Adipocyte (in vitro differentiated cells): Measurements from ENCODE around the gene ARMH3.
"Not testable (repeated sequence)": the region's sequence is repeated elsewhere in the genome, so short reads cannot be mapped to it uniquely, and the experiment has no call there.

Source experiments
- DNase-seq: peaks from one replicate; pipeline ENCODE4 v3.0.0-alpha.2; 2015; ENCODE audit warnings: low read depth
- H3K27me3 ChIP-seq: replicated peaks from 2 replicates; pipeline ENCODE4 v1.7.0; 2013; ENCODE audit warnings: mild to moderate bottlenecking, low read length, moderate library complexity; ENCODE audit not compliant: control insufficient read depth, insufficient read depth
- H3K36me3 ChIP-seq: 2 replicates; pipeline ENCODE4 v1.7.0; 2013; ENCODE audit warnings: low read length, mild to moderate bottlenecking, moderate library complexity; ENCODE audit not compliant: control insufficient read depth, insufficient read depth, severe bottlenecking
- H3K4me1 ChIP-seq: 2 replicates; pipeline ENCODE4 v1.7.0; 2013; ENCODE audit warnings: mild to moderate bottlenecking, low read length, moderate library complexity; ENCODE audit not compliant: control insufficient read depth, insufficient read depth
- H3K4me3 ChIP-seq: 2 replicates; pipeline ENCODE4 v1.7.0; 2013; ENCODE audit warnings: mild to moderate bottlenecking, low read length, moderate library complexity
- H3K9ac ChIP-seq: 2 replicates; pipeline ENCODE4 v1.7.0; 2013; ENCODE audit warnings: mild to moderate bottlenecking, low read length, moderate library complexity
- H3K9me3 ChIP-seq: 2 replicates; pipeline ENCODE4 v1.7.0; 2013; ENCODE audit warnings: mild to moderate bottlenecking, low read length, moderate library complexity; ENCODE audit not compliant: control insufficient read depth

ARMH3 gene

DNA sequence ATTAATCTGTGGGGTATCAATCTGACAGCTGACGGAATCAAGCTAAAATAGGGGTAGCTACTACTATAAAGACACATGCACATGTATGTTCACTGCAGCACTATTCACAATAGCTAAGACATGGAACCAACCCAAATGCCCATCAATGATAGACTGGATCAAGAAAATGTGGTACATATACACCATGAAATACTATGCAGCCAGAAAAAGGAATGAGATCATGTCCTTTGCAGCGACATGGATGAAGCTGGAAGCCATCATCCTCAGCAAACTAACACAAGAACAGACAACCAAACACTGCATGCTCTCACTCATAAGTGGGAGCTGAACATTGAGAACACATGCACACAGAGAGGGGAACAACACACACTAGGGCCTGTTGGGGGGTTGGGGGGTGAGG is 75.3 kb downstream of the ARMH3 start:
- H3K4me1 ChIP-seq, H3K4me3 ChIP-seq, DNase-seq, H3K9ac ChIP-seq, H3K9me3 ChIP-seq, H3K27me3 ChIP-seq: not testable (repeated sequence)
- peaks cover 17% of the 10 kb centered on the region for H3K36me3 ChIP-seq

DNA sequence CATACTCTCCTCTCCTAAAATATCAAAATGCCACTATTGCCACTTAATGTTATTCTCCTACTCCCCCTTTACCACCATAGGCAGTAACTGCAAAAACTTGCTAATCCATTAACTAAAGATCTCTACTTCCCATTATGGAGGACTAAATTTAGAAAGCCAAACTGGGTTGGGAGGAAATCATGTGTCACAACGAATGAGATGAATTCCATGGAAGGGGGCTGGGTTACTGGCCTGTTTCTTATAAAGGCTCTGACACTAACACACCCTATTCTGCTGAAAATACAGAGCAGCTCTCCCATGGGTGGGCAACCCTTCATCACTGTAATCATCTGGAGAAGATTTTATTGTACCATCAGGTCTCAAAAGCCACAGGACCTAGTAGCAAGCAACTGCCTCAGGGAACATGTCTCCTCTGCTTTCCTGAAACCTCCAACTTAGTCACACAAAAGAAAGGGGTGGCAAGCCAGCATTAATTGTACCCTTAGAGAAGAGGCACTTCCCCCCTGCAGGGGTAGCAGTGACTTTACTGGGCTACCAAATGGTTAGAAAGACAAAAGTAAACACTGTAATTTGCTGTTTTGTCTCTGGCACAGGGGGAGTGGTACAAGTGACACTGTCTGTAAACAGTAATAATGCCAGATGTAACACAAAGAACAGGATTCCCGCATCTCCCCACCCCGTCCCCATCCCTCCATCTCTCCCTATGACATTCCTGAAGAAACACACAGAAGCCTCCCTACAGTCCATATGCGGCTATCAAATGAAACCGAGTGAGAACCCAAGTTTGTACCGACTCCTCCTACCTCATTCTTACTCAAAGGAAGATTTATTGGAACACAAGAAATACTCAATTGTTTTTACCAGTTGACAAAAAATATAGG is 81.6 kb downstream of the ARMH3 start:
- Histone ChIP-seq H3K9me3 (no peaks in the 10 kb centered on the region), H3K4me3 (no peak overlapping the region), H3K36me3 (peaks cover 40% of the 10 kb centered on the region), H3K4me1 (peaks cover 12% of the 10 kb centered on the region), H3K9ac (no peak overlapping the region), H3K27me3 (no peaks in the 10 kb centered on the region)
- DNase-seq: no peak

DNA sequence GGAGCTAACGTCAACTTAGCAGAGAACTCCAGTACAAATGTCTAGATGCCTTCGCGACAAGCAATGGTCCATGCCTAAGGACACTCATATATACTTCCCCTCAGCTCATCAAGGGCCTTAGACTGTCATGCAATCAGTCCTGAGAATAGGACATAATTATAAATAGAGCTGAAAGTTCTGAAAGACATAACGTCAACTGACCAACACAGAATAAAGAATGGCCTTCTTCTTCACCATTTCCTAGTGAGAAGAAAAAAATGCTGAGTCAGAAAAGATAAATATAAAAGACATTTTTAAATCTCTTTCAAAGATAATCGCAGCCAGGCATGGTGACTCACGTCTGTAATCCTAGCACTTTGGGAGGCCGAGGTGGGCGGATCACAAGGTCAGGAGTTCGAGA is 83.2 kb downstream of the ARMH3 start:
- H3K9me3 ChIP-seq: no peaks in the 10 kb centered on the region

DNA sequence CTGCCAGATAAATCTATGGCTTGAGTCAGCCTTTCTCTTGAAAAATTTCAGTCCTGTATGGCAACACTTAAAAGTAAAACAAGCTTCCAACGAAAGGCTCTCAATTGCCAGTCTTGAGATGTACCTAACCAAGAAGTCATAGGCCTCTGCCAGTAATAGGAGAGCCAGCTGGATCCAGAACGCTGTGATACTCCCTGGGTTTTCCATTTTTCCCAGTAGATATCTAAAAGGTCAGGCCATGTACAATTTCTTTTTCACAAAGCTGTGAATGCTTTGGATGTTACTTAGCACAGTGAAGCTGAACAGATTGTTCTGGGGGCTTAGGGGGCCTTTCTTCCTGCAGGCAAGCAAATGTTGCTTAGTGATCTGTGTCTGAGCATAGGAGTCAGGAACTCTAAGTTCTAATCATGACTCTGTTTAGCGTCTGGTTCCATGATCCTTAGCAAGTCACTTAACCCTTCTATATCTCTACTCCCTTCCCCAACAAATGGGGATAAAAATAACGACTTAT is 86.5 kb downstream of the ARMH3 start:
- Histone ChIP-seq H3K9ac (no peak overlapping the region), H3K4me1 (peaks cover 19% of the 10 kb centered on the region), H3K9me3 (no peaks in the 10 kb centered on the region), H3K36me3 (peaks cover 53% of the 10 kb centered on the region), H3K27me3 (no peaks in the 10 kb centered on the region), H3K4me3 (no peak overlapping the region)
- DNase-seq: no peak

More for the DNA sequence above, 83.2 kb downstream of the ARMH3 start:
- no peaks in the 10 kb centered on the region for H3K27me3 ChIP-seq
- H3K4me3 ChIP-seq: no peak overlapping the region
- no peak for DNase-seq
- no peak overlapping the region for H3K9ac ChIP-seq
- peaks cover 53% of the 10 kb centered on the region for H3K36me3 ChIP-seq
- peaks cover 11% of the 10 kb centered on the region for H3K4me1 ChIP-seq

DNA sequence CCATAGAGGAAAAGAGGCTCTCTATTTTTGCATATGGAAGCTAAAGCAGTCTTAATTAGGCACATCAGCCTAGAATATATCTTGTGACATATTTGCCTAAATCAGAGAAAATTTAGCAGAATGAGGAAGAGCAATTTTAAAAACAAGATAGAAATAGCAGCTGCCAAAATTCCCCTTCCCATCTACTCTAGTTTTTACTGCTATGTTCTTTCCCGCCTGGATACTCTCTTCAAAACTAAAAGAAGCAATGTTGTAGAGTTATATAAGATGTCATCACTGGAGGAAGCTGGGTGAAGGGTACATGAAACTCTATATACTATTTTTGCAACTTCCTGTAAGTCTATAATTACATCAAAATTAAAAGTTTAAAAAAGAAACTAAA is 87.0 kb downstream of the ARMH3 start:
- peaks cover 53% of the 10 kb centered on the region for H3K36me3 ChIP-seq
- H3K9me3 ChIP-seq: no peaks in the 10 kb centered on the region
- DNase-seq: no peak
- H3K27me3 ChIP-seq: no peaks in the 10 kb centered on the region
- H3K4me3 ChIP-seq: no peak overlapping the region
- H3K9ac ChIP-seq: no peak overlapping the region
- peaks cover 15% of the 10 kb centered on the region for H3K4me1 ChIP-seq

DNA sequence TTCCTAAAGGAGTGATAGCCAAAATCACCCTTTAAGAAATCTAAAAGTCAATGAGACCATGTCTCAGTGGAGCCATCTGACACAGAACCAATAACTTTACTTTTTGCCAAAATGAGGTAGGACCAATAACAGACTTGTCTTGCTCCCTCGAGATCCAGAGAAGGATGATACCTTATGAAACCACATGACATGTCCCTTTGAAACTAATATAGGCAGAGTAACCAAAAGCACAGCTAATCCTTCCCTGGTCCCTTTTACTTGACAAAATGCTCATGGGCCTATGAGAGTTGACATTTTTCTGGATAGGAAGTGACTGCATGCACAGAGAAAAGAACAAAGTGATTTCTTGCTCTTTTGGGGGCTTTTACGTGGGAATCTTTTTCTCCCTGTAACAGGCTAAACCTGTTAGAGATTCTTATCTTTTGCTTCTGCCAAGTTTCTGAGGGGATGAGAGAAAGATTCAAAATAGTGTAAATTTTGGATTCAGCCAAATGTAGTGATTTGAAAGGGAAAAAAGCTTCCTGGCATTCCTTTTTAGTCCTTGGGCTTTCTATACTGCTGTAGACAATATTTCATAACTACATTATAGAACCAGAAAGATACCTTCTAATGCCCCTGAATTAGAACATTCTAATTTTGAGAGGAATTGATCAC is 87.6 kb downstream of the ARMH3 start:
- H3K4me1 ChIP-seq: peaks cover 10% of the 10 kb centered on the region
- no peaks in the 10 kb centered on the region for H3K27me3 ChIP-seq
- peaks cover 50% of the 10 kb centered on the region for H3K36me3 ChIP-seq

DNA sequence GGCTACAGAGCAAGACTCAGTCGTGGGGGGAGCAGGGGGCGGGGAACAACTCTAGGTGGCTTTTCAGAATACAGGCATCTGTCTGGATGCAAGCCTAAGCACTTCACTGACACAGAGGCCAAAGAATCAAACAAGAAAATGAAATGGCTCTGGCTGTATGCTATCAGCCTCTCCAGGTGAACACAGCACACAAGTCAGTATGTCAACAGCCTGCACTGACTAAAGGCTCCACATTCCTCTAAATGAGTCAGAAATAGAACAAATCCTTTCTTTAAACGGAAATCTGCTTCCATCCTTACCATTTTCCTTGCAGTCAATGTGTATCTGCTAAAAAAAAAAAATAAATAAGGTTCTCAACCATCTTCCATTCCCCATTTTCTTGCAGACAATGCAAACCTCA is 88.3 kb downstream of the ARMH3 start:
- no peak overlapping the region for H3K9ac ChIP-seq
- peaks cover 7% of the 10 kb centered on the region for H3K4me1 ChIP-seq
- DNase-seq: peak; percentile 37
- H3K9me3 ChIP-seq: no peaks in the 10 kb centered on the region
- H3K4me3 ChIP-seq: no peak overlapping the region
- peaks cover 47% of the 10 kb centered on the region for H3K36me3 ChIP-seq
- H3K27me3 ChIP-seq: no peaks in the 10 kb centered on the region

More for the DNA sequence above, 87.6 kb downstream of the ARMH3 start:
- no peak overlapping the region for H3K4me3 ChIP-seq
- no peak overlapping the region for H3K9ac ChIP-seq
- no peaks in the 10 kb centered on the region for H3K9me3 ChIP-seq
- no peak for DNase-seq

DNA sequence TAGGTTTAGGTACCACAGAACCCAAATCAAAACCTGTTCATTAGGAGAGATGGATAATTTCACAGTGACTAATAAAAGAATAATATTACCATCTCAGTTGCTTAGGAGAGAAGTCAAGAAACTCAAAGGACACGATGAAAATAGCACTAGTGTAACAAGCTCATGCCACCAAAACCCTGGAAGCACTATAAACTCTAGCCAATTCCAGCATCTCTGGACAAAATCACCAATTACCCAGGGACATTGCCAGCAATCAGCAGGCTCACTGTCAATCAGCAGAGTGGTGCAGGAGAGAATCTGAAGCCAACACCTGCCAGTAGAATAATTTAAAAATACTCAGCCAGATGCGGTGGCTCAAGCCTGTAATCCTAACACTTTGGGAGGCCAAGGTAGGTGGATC is 88.9 kb downstream of the ARMH3 start:
- no peak overlapping the region for H3K9ac ChIP-seq
- H3K36me3 ChIP-seq: peaks cover 41% of the 10 kb centered on the region
- H3K27me3 ChIP-seq: no peaks in the 10 kb centered on the region
- no peaks in the 10 kb centered on the region for H3K9me3 ChIP-seq
- H3K4me3 ChIP-seq: no peak overlapping the region
- DNase-seq: no peak
- peaks cover 12% of the 10 kb centered on the region for H3K4me1 ChIP-seq

DNA sequence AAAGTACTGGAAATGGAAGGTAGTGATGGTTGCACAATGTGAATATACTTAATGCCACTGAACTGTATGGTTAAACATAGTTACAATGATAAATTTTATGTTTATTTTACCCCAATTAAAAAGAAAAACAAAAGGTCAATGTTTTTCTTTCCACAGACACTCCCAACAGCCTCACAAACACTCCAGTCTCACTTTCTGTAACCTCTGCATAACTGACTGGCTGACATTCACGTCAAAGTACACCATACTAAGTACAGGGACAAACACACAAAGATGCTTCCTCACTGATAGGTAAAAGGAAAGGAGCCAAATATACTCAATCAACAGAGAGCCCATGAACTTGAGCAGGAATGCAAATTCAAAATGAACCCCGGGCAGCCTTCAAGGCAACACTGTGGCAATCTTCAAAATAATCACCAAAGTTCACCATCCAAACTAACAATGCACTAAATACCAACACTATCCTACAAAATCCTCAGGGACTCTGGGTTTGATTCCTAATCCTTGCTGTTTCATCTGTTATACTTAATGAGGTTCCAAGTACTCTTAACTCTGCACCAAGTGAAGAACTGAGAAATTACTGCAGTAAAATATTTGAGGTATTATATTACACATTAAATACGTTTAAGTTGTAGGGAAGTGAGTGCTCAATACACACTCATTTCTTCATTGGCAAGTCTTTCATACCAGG is 90.8 kb downstream of the ARMH3 start:
- H3K9ac ChIP-seq: no peak overlapping the region
- peaks cover 28% of the 10 kb centered on the region for H3K36me3 ChIP-seq
- no peak for DNase-seq
- peaks cover 24% of the 10 kb centered on the region for H3K4me1 ChIP-seq
- H3K4me3 ChIP-seq: no peak overlapping the region
- H3K9me3 ChIP-seq: no peaks in the 10 kb centered on the region
- no peaks in the 10 kb centered on the region for H3K27me3 ChIP-seq

DNA sequence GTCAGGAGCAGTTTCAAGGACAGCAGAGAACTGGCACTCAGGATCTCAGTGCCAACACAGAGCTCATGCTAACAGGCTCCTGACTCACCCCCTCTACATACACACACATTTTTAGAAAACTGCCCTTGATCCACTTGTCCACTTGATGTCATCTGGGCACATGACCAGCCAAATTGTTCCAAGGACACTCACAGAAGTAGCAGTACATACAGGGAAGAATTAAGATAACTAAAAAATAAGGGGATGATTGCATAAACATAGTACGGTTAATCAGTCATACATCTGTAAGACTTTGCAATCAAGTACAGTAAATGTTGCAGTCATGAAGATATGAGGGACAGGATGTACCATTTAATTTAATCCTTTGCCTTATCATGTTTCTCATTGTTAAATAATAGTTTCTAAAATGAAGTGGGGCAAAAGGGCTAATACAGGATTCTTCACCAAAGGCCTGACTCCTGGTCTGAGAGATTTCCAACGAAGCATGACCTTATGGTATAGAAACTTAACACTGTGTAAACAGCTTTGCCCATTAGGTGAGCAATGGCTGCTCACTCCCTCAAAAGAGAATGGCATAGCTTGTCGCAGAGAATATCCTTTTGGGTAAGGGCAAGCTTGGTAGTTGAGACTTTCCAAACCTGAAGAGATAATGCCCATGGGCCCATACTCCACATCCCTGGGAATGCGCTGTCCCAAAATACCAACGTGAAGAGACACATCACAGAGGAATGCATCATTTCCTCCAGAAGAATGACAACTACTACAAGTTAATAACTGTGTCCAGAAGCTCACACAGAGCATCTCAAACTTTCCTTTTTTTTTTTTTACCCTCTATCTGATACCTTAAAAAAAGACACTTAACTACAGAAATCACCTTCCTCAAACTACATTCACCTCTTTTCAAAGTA is 94.1 kb downstream of the ARMH3 start:
- Histone ChIP-seq H3K27me3 (no peaks in the 10 kb centered on the region), H3K4me3 (no peak overlapping the region), H3K9ac (no peak overlapping the region), H3K36me3 (peaks cover 11% of the 10 kb centered on the region), H3K9me3 (no peaks in the 10 kb centered on the region), H3K4me1 (peaks cover 24% of the 10 kb centered on the region)
- peak; percentile 65 for DNase-seq
